GM12892 (cell line): ENCODE data around the gene P2RY8.

Experiments
- POLR2A ChIP-seq: IDR thresholded peaks from 2 replicates; pipeline ENCODE4 v1.6.1; 2011; ENCODE audit warnings: low read depth, low read length, control low read depth
- POLR2AphosphoS5 ChIP-seq: IDR thresholded peaks from 2 replicates; pipeline ENCODE4 v1.6.1; 2011; ENCODE audit warnings: low read depth, low read length, control low read depth
- TAF1 ChIP-seq: IDR thresholded peaks from 2 replicates; pipeline ENCODE4 v1.6.1; 2011; ENCODE audit warnings: low read depth, mild to moderate bottlenecking, control low read depth, low read length, borderline replicate concordance

- TF ChIP-seq POLR2A (no peak), POLR2AphosphoS5 (no peak), TAF1 (no peak)
Observed at GRCh38 chrX:1558761-1559468, 21.9 kb upstream of the P2RY8 start.
